GM18511 (cell line): ENCODE results near the gene SUCLA2.
"Not testable (repeated sequence)": the region's sequence is repeated elsewhere in the genome, so short reads cannot be mapped to it uniquely, and the experiment has no call there.

Experiments used
- ATAC-seq: cut with Tn5 transposase; IDR thresholded peaks from one replicate; pipeline ENCODE4 v1.9.1; 2021; ENCODE audit warnings: mild to moderate bottlenecking, moderate library complexity; ENCODE audit not compliant: unreplicated experiment

The SUCLA2 gene

GRCh38 chr13:48001114-48001881, at the start of gene SUCLA2:
SUCLA2 (minus strand) TSS chr13:48001273; CDS start chr13:48001269, 4 bp downstream.
- ATAC-seq, result peak; percentile 99

- ATAC-seq, result no peak
Observed at GRCh38 chr13:48050550-48050949, 49.5 kb upstream of the SUCLA2 start.

GRCh38 chr13:48043789-48044503, 42.9 kb upstream of the SUCLA2 start:
- ATAC-seq, result no peak

- ATAC-seq, result no peak
Observed at GRCh38 chr13:48042894-48043293, 41.8 kb upstream of the SUCLA2 start.

- ATAC-seq, result no peak
Observed at GRCh38 chr13:48040896-48041295, 39.8 kb upstream of the SUCLA2 start.

GRCh38 chr13:48040049-48040448, 39.0 kb upstream of the SUCLA2 start:
- no peak for ATAC-seq

GRCh38 chr13:48038761-48039160, 37.7 kb upstream of the SUCLA2 start:
- no peak for ATAC-seq

- ATAC-seq, result peak; percentile 94
Observed at GRCh38 chr13:48037346-48038173, 36.5 kb upstream of the SUCLA2 start, which contains the start of gene NUDT15. NUDT15 (plus strand) TSS chr13:48037726; CDS start chr13:48037747, 21 bp downstream.

- no peak for ATAC-seq
Observed at GRCh38 chr13:48029859-48030258, 28.8 kb upstream of the SUCLA2 start.

- ATAC-seq, result no peak
Observed at GRCh38 chr13:48028066-48028465, 27.0 kb upstream of the SUCLA2 start.

DNA sequence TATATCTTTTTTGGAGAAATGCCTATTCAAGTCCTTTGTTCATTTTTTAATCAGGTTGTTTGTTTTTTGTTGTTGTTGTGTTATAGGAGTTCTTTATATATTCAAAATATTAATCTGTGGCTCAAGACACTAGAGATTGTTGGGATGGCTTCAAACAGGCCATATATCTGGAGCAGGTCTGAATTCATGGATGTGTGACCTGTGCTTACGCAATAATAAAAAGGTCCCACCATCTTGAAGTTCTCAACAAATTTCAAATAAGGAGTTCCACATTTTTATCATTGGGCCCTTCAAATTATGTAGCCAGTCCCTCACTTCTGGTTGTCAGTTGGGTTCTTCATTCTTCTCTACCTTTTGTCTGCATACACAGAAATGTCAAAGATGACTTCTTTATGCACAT, 18.7 kb upstream of the SUCLA2 start:
- no peak for ATAC-seq

DNA sequence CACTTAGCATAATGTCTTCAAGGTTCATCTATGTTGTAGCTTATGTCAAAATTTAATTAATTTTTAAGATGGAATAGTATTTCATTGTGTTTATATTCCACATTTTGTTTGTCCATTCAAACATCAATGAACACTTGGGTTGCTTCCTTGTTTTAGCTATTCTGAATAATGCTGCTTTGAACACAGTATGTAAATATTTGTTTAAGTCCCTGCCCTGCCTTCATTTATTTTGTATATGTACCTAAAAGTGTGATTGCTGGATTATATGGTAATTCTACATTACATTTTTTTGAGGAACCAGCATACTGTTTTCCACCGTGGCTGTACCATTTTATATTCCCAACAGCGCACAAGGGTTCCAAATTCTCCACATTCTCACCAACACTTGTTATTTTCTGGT, 17.6 kb upstream of the SUCLA2 start:
- ATAC-seq, result no peak

- no peak for ATAC-seq
Observed at GRCh38 chr13:48014359-48014758, 13.3 kb upstream of the SUCLA2 start.

GRCh38 chr13:48012668-48013067, 11.6 kb upstream of the SUCLA2 start:
- no peak for ATAC-seq

GRCh38 chr13:48010698-48011097, 9.6 kb upstream of the SUCLA2 start:
- no peak for ATAC-seq

- ATAC-seq, result no peak
Observed at GRCh38 chr13:48009284-48009683, 8.2 kb upstream of the SUCLA2 start.

- no peak for ATAC-seq
Observed at GRCh38 chr13:48006396-48006795, 5.3 kb upstream of the SUCLA2 start.

DNA sequence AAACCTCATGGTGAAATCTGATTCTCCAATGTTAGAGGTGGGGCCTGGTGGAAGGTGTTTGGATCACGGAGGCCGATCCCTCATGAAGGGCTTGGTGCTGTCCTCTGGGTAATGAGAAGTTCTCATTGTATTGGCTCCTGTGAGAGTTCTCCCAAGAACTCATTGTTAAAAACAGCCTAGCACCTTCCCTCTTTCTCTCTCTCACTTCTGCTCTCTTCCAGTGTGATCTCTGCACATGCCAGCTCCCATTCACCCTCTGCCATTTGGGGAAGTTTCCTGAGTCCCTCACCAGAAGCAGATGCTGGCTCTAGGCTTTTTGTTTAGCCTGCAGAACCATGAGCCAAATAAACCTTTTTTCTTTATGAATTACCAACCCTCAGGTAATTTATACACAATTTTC, 3.1 kb upstream of the SUCLA2 start:
- ATAC-seq, result no peak

GRCh38 chr13:48001999-48002398, 926 bp upstream of the SUCLA2 start:
- ATAC-seq, result not testable (repeated sequence)

DNA sequence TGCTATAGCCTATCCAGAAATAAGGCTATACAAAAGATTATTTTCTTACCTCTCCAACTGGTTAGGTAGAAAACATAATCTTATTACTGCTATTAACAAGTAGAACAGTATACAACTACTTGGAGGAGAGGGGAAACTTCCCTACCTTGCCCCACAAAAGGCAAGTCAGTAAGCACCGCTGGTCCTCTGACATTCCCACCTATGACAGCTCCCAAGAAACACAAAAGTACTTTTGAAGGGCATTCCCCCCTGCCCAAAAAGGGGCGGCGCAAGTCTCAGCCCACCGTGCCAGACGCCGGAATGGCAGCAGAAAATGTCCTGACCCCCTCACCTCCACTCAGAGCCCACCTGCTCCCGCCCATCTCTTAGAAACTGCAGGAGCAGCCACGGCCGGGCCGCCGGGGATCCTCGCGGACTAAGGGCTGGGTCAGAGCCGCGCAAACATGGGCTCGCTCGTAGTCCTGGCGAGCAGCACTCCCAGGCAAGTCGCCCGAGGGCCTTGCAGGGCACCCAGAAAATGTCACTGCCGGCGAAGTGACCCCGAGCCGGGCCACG, 437 bp downstream of the SUCLA2 start:
- ATAC-seq, result peak; percentile 54

- ATAC-seq, result no peak
Observed at GRCh38 chr13:47999973-48000372, 1.1 kb downstream of the SUCLA2 start.
